ENCODE data around the gene CD164. TPM values are rescaled to one million over a fixed set of nuclear protein-coding genes. Genes with fewer than 3 reads are reported as not detected.

CD164 gene
- 175 and 189 TPM in 2 replicates for total RNA-seq

GRCh38 chr6:109381747-109382575 is at the start of gene CD164:
Gene CD164, minus strand, starts transcription at chr6:109382467. Its CDS starts 89 bp downstream, at chr6:109382378.

Other genes starting within 250 kb of the CD164 start
- 0.14 and 0.27 TPM in 2 replicates for gene PPIL6, start 58.2 kb upstream of the CD164 start, total RNA-seq
- gene SMPD2, start 58.3 kb upstream of the CD164 start, total RNA-seq, result 8.4 and 11.8 TPM in 2 replicates
- gene MICAL1, start 73.3 kb upstream of the CD164 start, total RNA-seq, result 27.9 and 32.2 TPM in 2 replicates
- gene ZBTB24, start 100.8 kb upstream of the CD164 start, total RNA-seq, result 9.3 and 12.3 TPM in 2 replicates